Stimulated activated CD4-positive, alpha-beta T cell treated with anti-CD3 and anti-CD28 coated beads, Interleukin-12 subunit alpha, Interleukin-12 subunit beta, amount 100 ng/mL, for 24 hours (primary cell): Measurements from ENCODE around the gene EYA2.
"Not testable (repeated sequence)": the region's sequence is repeated elsewhere in the genome, so short reads cannot be mapped to it uniquely, and the experiment has no call there.

ENCODE experiments used
- DNase-seq, 2 experiments: peaks; one replicate each; pipeline ENCODE4 v3.0.0-alpha.2; 2020; ENCODE audit warnings: low read depth in 2 of 2

EYA2 gene

DNA sequence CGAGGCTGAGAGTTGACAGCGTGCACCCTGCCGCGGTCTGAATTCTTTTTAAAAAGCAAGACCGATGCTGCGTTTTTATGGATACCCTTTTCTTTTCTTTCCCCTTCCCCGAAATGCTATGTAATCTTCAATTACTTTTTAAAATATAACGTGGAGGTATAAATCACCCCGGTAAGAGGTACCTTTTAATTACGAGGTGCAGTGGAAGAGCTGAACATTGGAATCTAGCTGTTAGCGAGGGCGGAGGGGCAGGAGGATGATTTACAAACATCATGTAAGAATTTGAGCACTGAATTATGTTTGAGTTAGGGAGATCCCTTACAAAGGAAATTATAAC, 1.2 kb downstream of the EYA2 start:
- no peak for DNase-seq

DNA sequence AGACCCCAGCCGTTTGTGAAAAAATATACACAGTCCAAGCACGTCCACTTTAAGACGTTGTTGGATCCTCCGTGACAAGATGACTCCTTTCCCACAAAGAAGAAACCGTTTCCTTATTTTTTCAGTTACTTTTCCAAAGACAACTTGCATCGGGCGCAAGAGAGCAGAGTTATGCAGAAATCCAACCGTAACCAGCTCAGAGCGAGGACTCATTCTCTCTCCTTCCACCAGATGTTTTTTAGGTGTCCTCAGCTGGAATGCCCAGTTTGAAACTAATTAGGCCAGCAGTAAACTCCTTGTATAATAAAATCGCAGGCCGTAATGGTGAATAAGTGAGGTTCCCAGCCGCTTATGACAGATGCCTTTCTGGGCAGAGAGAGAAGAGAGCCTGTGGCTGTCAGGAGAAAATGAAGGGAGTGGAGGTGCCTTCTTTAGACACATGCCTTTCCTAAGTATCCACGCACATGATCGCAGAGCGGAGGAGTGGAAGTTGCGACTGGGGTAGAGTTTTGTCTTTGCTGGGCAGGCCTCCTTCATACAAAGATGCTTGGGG, 2.8 kb downstream of the EYA2 start:
- DNase-seq: no peak

DNA sequence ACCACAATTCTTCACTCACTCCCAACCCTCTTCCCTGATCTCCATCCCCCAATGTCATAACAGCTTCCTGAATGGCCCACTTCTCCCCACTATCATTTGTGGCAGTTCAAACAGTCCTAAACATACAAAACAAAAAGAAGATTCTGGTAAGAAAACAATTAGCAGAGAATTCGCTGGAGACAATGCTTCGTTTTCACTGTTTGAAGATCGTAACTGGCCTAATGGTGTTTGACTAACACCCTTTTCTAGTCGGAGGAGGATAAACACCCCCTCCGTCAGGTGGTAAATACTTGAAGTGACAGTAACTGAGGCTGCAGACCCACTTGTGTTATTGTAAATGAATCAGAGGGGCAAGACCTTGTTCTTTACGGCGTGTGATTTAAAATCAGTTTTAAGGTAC, 3.8 kb downstream of the EYA2 start:
- no peak for DNase-seq

DNA sequence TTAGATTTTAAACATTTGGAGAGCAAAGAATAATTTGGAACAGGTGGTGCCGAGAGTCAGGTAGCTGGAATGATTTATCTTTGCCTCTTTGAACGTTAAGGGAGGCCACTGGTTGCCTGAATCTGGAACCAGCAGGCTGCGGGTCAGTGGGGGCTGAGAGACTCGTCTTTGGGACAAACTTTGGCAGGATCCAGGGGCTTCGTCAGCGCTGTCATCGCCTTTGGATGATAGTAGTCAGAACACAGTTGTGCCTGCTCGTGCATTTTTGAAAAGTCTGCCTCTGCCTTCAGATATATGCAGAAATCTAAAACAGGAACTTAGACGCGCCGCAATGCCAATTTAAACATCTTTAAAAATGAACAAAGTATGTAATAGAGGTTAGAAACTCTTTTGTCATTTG, 5.0 kb downstream of the EYA2 start:
- DNase-seq: no peak

DNA sequence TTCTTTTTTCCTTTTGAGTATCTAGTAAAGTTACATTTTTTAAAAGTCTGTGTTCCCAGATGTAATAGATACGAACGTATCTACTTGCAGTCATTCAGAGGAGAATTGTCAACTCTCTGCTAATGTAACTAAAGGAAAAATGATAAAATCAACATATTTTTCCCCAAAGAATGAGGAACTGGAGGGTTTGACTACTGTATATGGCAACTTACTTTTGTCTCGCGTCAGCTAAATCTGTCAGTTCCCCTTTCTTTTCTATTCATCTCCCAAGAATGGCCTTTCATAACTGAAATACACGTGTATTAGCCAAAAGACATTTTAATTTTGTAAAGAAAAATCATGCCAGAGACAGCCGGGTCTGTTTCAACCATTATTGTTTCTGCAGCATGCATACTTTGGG, 5.4 kb downstream of the EYA2 start:
- DNase-seq: no peak

DNA sequence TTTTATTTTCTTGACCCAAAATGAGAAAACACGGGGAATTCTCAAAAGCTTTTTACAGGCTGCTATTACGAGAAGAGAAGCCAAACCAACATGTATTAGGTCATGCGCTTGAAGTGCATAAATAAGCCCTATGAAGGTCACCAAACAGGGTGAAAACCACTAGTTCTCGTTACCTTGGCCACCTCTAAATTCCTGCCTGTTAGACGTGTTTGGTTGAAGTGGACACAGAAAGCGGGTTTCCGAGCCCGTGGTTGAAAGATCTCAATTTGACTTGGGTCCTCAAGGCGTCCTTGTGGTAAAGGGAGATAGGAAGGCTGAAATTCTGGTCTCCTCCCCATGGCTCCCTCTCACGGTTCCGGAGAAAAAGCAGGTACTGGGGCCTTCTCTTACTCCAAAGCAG, 6.2 kb downstream of the EYA2 start:
- no peak for DNase-seq

DNA sequence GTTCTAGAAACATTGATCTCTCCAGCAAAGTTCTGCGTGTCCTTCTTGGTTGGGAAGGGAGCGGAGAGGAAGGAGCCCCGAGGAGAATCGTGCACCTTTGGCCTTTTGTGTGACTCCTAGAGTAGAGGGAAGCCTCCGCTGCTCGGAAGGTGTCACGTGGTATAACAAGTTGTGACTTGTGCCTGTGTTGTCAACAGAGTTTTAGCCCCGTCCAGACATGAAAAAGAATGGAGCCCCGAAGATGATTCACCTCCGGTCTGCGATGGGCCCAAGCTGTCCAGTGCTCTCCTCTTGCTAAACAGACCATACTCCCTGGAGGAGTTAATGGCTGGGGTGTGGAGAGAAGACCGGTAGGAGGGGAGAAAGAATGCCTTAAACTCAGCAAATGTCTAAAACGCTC, 7.0 kb downstream of the EYA2 start:
- DNase-seq: no peak

DNA sequence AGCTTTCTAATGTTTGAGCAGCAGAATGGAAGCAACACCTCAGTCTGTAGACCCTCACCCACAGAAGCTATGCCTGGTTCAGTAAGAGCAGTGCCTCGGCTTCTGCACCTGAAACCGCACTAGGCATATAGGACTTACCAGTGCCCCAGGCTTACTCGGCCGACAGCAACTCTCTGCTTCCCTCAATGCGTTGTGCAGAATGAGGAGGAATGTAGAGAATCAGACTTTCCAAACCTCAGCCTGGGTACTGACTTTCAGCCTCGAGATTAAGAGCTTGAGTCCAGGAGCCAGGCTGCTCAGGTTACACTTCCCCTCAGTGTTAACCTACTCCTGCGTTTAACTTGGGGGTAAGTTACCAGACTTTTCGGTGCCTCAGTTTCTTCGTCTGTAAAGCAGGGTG, 8.6 kb downstream of the EYA2 start:
- no peak for DNase-seq

DNA sequence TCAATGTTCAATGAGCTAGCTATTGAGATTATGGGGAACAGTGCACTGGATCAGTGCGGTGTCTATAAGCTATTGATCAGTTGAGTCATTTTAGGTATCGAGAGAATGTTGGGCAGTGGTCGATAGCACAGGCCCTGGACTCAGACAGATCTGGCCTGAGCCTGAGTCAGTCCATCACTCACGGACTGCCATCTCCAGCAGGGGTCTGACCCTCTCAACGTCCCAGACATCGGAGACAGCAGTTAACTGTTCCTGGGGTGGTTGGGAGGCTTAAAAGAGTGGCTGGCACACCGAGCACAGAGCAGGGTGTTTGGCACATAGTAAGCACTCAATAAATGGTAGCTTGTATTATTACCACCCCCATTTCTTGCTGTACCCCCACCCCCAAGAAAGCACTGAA, 9.3 kb downstream of the EYA2 start:
- DNase-seq: no peak

DNA sequence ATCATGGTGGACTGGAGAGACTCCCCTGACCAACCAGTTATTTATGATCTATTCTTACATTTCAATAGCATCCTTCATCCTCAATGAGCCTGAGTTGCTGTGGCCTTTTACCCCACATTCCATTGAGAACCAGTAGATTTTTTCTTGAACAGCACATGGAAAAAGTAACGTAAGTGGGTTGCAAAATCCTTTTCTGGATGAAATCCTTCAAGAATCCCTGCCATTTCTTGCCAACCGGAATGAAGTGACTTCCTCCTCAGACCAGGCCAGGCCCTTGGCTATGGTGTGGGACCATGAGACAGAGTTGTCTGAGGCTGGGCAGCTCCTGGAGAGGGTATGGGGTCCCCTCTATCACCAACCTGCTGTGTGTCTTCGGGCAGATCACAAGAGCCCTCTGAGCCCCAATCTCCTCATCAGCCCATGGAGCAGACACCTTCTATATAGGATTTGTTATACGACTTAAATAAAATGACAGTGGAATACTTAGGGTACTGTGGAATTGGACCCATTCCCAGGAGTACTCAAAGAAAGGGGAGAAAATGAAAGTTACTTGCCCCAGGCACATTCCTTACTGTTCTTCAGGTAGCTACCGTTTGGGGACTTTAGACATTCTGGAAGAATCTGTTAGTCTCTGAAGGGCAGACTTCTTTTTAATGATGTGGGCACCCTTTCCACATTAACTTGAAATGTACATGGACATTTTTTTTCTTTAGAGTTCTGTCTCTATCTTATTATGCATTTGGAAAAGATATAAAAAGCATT, 10.9 kb downstream of the EYA2 start:
- no peak for DNase-seq

DNA sequence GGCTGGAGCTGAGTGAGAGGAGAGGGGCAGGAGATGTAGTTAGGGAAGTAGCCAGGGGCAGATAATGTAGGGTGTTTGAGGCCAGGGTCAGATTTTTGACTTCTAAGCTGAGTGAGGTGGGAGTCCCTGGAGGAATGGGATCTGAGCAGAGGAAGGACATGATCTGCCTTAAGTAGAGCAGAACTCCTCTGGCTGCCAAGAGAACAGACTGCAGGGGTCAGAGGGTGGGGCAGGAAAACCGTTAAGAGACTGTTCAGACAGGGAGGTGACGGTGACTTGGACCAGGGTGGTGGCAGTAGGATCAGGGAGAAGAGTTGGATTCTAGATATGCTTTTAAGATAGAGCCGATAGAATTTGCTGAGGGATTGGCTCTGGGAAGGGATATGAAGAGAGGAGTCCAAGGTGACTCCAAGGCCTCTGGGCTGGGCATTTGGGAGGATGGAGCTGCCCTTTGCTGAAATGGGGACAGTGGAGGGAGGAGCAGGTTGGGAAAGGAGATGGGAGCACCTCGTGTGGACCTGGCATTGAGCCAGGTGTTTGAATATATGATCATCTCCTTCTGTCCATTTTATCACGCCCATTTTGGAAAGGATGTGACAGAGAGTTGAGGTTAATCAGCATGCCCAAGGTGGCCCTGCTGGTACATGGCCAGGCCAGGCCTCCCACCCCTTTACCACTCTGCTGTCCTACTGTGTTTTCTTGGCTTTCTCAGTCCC, 18.8 kb downstream of the EYA2 start:
- no peak for DNase-seq

DNA sequence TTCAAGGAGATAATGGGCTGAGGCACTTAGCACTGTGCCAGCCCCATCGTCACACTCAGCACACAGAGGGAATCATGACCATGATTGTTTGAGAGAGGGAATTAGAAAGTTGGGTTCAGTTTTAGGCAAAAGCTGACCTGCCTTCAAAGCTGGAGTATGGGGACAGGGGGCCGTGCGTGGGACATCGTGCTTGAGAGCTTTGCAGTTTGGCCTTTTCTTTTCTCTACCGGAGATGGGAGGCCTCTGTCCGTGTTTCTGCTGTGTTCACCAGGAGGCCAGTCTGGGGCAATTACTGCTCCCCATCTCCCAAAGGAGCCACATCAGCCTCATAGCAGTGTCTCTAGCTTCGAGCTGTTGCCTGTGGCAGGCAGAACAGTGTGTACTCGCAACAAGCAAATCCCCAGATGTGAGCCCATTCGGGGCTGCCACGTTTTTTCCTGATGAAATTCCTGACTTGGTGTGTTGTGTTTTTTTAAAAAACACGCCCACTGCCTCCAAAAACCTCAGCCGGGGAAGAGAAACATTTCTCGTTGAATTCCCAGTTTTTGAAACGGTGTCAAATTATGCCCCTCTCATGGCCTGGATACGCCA, 20.2 kb downstream of the EYA2 start:
- no peak for DNase-seq

DNA sequence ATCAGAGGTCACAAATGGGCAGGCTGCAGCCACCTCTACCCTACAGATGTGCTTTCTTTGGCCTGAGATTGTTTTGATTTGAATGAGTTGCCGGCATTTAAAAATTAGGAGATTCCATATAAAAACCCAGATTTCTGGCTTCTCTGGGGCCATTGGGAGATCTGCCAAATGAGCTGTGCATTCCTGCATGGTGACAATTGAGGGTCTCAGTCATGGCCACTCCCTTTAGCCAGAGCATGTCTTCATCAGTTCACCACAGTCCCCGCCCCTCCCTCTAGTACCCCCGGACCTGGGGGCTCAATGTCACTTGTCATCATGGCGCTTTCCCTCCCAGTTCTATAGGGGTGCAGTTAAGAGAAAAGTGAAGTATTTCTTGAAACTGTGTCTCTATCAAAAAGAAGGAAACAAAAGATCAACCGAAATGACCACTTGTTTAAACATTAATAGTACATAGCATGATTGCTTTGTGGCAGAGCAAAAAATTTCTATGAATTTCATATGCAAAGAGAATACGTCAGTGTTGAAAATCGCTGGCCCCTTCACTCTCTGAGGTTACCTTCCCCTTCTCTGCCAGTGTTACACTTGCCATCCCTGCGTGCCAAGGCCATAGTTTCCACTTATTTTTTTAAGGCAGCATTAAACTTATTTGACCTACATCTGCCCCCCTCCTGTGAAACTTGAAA, 21.1 kb downstream of the EYA2 start:
- DNase-seq: no peak

DNA sequence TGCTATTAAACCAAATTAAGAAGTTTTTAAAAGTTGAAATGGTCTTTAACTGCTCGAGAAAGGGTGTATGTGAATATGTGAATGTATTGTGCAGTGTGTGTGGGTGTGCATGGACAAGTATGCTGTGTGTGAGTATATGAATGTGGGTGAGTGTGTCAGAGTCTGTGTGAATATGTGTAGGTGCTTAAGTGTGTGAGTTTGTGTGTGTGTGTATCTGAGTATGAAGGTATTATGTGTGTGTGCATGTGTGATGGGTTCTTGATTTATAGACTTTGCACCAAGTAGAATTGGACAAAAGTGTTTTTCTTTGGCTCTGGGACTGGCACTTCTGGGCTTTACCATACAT, 21.6 kb downstream of the EYA2 start:
- no peak for DNase-seq

DNA sequence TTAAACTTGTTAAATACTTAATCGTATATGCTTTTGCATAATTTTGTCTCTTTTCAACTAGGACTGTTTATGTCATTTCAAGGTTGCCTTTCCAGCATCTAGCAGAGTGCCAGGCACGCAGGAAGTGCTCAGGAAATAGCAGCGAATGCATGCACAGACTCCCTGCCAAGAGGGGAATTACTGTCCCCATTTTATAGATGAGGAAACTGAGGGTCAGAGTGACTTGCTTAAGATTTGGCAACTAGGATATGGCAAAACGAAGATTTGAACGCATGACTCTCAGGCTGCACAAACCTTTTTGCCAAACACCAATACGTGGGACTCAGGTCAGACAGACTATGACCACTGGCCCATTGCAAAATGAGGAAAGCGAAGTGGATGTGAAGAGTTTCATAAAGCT, 22.5 kb downstream of the EYA2 start:
- no peak for DNase-seq

DNA sequence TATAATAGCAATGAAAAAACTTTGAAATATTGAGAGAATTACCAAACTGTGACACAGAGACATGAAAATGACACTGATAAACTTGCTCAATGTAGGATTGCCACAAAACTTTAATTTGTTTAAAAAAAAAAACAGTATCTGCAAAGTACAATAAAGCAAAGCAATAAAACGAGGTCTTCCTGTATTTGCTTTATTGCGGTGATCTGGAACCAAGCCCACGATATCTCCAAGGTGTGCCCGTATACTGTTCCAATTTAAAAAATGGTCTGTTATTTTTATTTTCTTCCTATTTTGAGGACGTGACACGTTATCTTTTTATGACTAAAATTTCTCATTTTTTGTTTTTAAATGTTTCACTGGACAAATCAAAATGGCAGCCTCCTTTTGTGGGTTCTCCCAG, 25.5 kb downstream of the EYA2 start:
- DNase-seq: no peak

DNA sequence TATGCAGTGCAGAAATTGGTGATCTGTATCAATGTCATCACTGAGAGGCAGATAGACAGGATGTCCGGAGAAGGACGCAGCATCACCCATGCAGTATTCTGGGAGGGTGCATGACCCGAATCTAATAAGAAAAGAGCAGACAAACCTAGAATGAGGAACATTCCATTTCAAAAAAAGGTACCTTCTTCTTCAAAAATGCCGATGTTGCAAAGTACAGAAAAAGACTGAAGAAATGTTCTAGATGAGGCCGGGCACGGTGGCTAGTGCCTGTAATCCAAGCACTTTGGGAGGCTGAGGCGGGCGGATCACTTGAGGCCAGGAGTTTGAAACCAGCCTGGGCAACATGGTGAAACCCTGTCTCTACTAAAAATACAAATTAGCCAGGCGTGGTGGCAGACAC, 28.2 kb downstream of the EYA2 start:
- not testable (repeated sequence) for DNase-seq

DNA sequence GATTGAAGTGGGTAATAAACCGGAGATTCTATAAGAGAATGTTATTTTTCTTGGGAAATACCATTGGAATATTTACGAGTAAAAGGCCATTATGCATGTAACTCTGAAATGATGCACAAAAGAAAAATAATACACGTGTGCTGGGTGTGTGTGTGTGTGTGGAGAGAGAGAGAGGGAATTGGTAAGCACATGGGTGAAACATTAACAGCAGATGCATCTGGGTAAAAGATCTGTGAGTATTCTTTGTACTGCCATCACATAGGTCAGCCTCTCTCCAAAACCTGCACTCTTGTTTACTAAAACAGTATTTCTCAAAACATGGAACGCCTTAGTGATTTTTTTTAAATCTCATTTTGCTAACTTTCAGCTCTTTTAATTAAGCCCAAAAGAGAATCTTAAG, 28.9 kb downstream of the EYA2 start:
- DNase-seq: no peak

DNA sequence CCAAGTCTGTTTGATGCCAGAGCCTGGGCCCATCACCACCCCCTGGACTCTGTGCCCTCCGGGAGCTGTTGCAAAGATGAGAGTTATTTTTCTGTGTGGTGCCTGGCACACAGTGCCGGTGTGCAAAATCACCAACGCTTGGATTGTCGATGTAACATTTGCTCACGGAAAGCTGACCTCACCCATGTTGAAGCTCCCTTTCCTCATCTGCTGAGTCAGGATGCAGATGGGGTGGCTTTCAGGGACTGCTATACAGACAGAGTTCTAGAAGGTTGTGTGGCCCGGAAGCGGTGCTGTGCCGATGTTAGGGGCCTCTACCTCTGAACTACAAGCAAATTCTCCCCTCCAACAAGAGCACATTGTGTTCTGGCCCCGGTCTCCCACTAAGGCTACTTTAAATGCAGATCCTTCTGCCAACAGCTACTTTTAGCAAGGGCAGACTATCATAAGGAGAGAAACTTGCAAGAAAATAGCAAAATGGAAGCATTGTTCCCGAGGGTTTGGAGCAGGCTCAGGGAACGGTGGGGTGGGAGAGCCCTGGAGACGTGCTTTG, 34.0 kb downstream of the EYA2 start:
- no peak for DNase-seq

DNA sequence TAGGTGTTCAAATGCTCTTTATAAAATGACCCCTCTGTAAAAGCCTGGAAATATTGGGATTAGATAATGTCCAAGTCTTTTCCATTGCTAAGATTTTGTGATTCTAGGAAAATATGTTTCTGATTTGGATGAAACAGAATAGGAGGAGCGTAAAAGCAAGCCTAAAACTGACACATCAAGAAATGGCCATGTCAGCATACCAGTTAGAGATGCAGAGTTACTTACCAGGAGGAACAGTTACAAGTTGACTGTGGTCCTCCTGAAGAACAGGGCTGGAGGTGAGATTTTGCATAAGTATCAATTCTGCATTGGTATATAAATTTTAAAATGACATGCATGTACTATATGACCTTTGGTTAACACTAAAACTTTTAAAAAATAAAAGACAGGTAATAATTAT, 35.3 kb downstream of the EYA2 start:
- DNase-seq: no peak

DNA sequence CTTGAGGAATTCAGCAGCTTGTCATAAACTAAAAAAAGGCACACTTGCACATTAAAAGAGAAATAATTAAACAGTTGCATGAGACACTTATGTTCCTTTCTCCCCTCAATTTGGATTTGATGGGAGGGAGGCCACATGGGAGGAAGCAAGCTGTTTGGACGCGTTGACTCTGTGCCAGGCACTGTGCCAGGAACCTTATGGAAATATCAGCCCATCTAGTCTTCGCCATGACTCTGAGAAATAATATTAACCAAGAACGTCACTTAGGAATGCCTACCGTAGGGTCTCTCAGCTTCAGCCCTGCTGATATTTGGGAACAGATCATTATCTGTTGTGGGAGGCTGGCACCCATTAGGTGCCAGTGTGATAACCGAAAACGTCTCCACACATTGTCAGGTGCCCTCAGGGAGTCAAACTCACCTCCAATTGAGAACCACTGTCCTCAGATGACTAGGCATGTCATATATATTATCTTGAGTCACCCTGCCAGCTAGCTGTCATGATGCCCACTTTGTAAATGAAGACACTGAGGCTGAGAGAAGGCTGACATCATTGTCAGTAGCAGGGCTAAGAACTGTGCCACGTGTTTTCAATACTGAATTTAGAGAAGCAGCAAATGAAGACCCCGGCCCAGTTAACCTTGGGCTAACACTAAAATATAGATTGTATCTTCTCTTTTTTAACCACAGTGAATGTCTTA, 36.1 kb downstream of the EYA2 start:
- DNase-seq: no peak

DNA sequence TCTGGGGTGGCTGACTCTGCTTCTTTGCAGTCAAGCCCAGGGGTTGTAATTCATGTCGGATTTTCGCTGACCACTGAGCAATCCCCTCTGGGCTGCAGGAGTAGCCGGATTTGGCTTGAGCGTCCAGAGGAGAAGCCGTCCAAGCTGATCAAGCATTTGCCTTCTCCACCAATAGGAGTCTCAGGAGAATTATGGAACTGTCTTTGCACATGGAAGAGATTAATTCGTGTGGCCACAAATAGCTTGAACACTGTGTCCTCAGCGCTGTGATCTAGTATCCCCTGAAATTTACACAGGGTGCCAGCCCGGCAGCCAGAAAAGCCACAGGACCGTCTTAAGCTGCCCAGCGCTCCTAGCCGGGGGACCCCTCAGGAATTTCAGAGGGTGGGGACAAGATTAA, 37.1 kb downstream of the EYA2 start:
- no peak for DNase-seq
